Stimulated activated CD8-positive, alpha-beta memory T cell treated with anti-CD3 and anti-CD28 coated beads, Interleukin-7, amount 100 ng/mL, for 24 hours (primary cell): Measurements from ENCODE around the gene TMEM217.
A peak's percentile ranks its signal among the peaks of the same experiment; 100 is the strongest.

Experiments used
- DNase-seq: peaks from one replicate; pipeline ENCODE4 v3.0.0-alpha.2; 2020; ENCODE audit warnings: low read depth

The TMEM217 gene

DNA sequence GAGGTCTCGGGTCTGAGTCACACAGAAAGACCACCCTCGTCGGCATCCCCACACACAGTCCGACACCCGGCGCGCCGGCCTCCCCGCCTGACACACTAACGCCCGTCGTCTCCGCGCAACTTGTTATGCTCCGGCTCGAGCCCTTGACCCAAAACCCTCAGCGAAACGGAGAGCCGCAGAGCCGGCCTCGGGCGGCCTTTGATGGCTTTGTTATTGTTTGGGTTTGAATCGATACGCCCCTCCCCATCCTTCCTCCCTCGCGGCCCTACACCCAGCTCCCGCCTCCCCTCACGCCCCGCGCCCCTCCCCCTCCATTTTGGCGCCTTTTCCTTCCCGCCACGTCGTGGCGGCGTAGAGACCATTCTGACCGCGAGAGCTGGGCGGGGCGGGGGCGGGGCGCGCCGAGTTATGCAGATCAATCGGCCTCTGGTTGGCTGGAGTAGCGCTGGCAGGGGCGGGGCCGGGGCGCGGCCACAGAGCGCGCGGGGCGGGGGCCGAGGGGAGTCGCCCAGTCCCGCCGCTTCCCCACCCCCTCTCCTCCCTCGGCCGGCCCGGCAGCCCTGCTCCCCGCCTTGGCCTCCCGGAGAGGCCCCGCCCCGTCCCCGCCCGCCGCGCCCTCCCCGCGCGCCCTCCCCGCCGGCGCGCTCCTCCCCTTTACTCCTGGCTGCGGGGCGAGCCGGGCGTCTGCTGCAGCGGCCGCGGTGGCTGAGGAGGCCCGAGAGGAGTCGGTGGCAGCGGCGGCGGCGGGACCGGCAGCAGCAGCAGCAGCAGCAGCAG, 88.3 kb downstream of the TMEM217 start, which contains the start of gene PIM1:
TSS of gene PIM1 (plus strand) at position 657 of the 777 bp plus-strand sequence. CDS start 424 bp downstream, outside the sequence.
- peak; percentile 99 for DNase-seq

DNA sequence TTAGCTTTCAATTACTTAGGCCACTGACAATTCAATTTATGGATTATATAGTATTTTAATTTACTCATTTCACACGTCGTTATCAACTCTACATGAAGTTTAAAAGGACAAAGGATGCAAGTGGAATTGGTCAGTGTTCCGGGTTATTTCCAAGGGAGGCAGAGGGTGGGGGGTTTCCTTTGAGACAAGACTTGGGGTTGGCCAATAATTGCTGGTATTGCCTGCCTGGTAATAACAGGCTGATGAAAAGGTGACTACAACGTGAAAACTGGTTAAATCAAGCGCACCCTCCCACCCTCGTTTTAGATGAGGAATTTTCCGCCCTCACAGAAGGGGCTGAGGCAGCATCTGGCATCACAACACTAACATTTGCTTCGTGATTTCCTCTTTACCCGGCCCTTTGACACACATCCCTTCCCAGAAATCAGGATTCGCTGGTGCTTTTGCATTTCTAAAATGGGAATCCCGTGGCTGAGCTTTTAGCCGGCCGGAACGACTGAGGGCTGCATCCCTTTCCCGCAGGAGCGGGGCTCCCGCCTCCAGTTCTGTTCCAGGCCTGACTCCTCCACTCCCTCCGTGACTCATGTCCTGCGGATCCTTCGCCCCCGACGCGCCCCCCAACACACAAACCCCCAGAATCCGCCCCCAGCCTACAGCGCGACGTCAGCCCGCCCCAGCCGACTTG, 89.0 kb downstream of the TMEM217 start:
- DNase-seq: no peak

DNA sequence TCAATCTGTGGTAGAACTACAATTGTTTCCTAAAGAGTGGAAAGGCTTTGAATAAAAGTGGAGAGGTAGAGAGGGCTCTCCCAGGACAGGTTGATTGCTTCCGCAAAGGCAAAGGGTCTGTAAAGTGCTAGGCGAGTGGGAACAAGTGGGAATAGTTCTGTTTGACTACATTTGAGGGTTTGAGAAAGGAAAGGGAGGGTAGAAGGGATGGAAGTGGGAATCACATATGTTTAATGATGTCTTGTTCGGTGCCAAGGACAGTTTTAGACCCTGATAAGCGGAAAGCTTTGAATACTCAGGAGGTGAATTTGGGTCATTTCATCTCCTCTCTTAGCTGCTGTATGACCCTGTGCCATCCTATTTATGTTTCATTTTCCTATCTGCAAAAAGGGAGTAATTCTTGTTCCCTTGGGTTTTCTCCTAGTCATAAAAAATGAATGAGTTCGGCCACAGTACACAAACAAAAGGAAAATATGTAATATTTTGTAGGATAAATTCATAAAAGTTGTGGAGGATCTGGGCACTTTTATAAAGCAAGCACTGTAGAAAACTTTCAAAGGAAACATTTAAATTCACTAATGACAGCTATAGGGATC, 89.7 kb downstream of the TMEM217 start:
- no peak for DNase-seq

DNA sequence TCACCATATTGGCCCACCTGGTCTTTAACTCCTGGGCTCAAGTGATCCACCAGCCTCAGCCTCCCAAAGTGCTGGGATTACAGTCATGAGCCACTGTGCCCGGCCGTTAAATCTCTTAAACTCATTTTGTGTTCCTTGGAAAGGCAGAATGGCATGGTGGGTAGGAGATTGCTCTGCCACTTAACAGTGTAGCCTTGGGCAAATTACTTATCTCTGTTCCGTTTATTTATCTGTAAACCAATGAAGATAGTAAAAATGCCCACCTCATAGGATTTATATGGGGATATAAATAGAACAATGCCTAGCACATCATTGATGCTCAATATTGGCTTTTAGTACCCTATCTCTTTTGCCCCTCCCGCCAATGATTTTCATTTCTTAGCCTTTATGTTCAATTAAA, 95.2 kb downstream of the TMEM217 start:
- DNase-seq: no peak
